Putamen (tissue), 1 donor: Measurements from ENCODE around the gene PEX6.
"Not testable (repeated sequence)": the region's sequence is repeated elsewhere in the genome, so short reads cannot be mapped to it uniquely, and the experiment has no call there.

Experiments used
- DNase-seq: peaks from one replicate; pipeline ENCODE4 v3.0.0-alpha.2; 2016; ENCODE audit warnings: low spot score

Gene PEX6

GRCh38 chr6:42966571-42966970 lies 12.4 kb downstream of the PEX6 start:
- no peak for DNase-seq

GRCh38 chr6:42963855-42964605 lies 15.0 kb downstream of the PEX6 start:
- DNase-seq = no peak

GRCh38 chr6:42963179-42963854 lies 15.7 kb downstream of the PEX6 start:
- DNase-seq = no peak

- DNase-seq = no peak
Observed at GRCh38 chr6:42962502-42963178, 16.3 kb downstream of the PEX6 start.

GRCh38 chr6:42962096-42962495 lies 16.9 kb downstream of the PEX6 start:
- no peak for DNase-seq

GRCh38 chr6:42961020-42961470 lies 17.9 kb downstream of the PEX6 start:
- no peak for DNase-seq

- DNase-seq = no peak
Observed at GRCh38 chr6:42960243-42961019, 18.6 kb downstream of the PEX6 start, which contains the start of gene GNMT. TSS of gene GNMT (plus strand) at chr6:42960754. CDS start at chr6:42960768, 14 bp downstream.

- DNase-seq = no peak
Observed at GRCh38 chr6:42959917-42960242, 19.1 kb downstream of the PEX6 start.

GRCh38 chr6:42958125-42958524 lies 20.9 kb downstream of the PEX6 start:
- DNase-seq = no peak

GRCh38 chr6:42954405-42954804 lies 24.6 kb downstream of the PEX6 start:
- DNase-seq = not testable (repeated sequence)

- no peak for DNase-seq
Observed at GRCh38 chr6:42952389-42952788, 26.6 kb downstream of the PEX6 start.

- no peak for DNase-seq
Observed at GRCh38 chr6:42947950-42948349, 31.0 kb downstream of the PEX6 start.

GRCh38 chr6:42942444-42942843 lies 36.5 kb downstream of the PEX6 start:
- DNase-seq = no peak

GRCh38 chr6:42941356-42941755 lies 37.6 kb downstream of the PEX6 start:
- DNase-seq = not testable (repeated sequence)

- DNase-seq = no peak
Observed at GRCh38 chr6:42940493-42941045, 38.4 kb downstream of the PEX6 start.

GRCh38 chr6:42939810-42940167 lies 39.2 kb downstream of the PEX6 start:
- DNase-seq = no peak

- DNase-seq = no peak
Observed at GRCh38 chr6:42938987-42939809, 39.8 kb downstream of the PEX6 start.

- no peak for DNase-seq
Observed at GRCh38 chr6:42938428-42938796, 40.6 kb downstream of the PEX6 start.

GRCh38 chr6:42937548-42938427 lies 41.2 kb downstream of the PEX6 start:
- no peak for DNase-seq

GRCh38 chr6:42936398-42936797 lies 42.6 kb downstream of the PEX6 start:
- DNase-seq = no peak
